NAMALWA (cell line): ENCODE data around the gene RBMS3.

ENCODE experiments used
- DNase-seq: peaks from one replicate; pipeline ENCODE4 v3.0.0-alpha.2; 2015; ENCODE audit warnings: low spot score

The RBMS3 gene

GRCh38 chr3:29890801-29891200 is 609.9 kb downstream of the RBMS3 start:
- DNase-seq, result no peak

GRCh38 chr3:29892976-29893554 is 612.2 kb downstream of the RBMS3 start:
- no peak for DNase-seq

- no peak for DNase-seq
These were observed 616.0 kb downstream of the RBMS3 start for GRCh38 chr3:29896856-29897255.

- no peak for DNase-seq
These were observed 617.5 kb downstream of the RBMS3 start for GRCh38 chr3:29898171-29898965.

- DNase-seq, result no peak
These were observed 618.1 kb downstream of the RBMS3 start for GRCh38 chr3:29899021-29899420.

GRCh38 chr3:29901097-29901496 is 620.2 kb downstream of the RBMS3 start:
- DNase-seq, result no peak

GRCh38 chr3:29903600-29903999 is 622.7 kb downstream of the RBMS3 start:
- DNase-seq, result no peak

GRCh38 chr3:29906906-29907305 is 626.0 kb downstream of the RBMS3 start:
- DNase-seq, result no peak

GRCh38 chr3:29912600-29913288 is 631.9 kb downstream of the RBMS3 start:
- no peak for DNase-seq

- DNase-seq, result no peak
These were observed 634.1 kb downstream of the RBMS3 start for GRCh38 chr3:29914861-29915524.

GRCh38 chr3:29919571-29919970 is 638.7 kb downstream of the RBMS3 start:
- no peak for DNase-seq

GRCh38 chr3:29922992-29923746 is 642.3 kb downstream of the RBMS3 start:
- DNase-seq, result no peak

- no peak for DNase-seq
These were observed 644.1 kb downstream of the RBMS3 start for GRCh38 chr3:29924783-29925561.

- no peak for DNase-seq
These were observed 645.5 kb downstream of the RBMS3 start for GRCh38 chr3:29926378-29926777.

GRCh38 chr3:29932696-29933325 is 651.9 kb downstream of the RBMS3 start:
- no peak for DNase-seq

GRCh38 chr3:29933802-29934490 is 653.1 kb downstream of the RBMS3 start:
- DNase-seq, result no peak

- no peak for DNase-seq
These were observed 653.9 kb downstream of the RBMS3 start for GRCh38 chr3:29934751-29935150.

GRCh38 chr3:29936054-29936453 is 655.2 kb downstream of the RBMS3 start:
- DNase-seq, result no peak

GRCh38 chr3:29936766-29937165 is 655.9 kb downstream of the RBMS3 start:
- DNase-seq, result no peak

- DNase-seq, result no peak
These were observed 656.3 kb downstream of the RBMS3 start for GRCh38 chr3:29937185-29937584.
